ENCODE data around the gene STAC3. TPM values are rescaled to one million over a fixed set of nuclear protein-coding genes. Genes with fewer than 3 reads are reported as not detected.

The STAC3 gene
- total RNA-seq, 1 experiment from 2014 or later = 2.2 TPM

- peak overlapping the region; percentile 50 for H3K4me2 ChIP-seq
- CTCF ChIA-PET = interaction anchor here (0.6 to 1.5 kb wide), 4 partner anchors 11 to 1155 kb away, joined by 3 to 14 read pairs (median 5); partner anchors contain the start of gene SHMT2
- POLR2A ChIA-PET (ENCODE audit: unreplicated experiment) = interaction anchor here (0.5 kb wide), 1 partner anchor 111 kb away, joined by 3 read pairs; no protein-coding TSS in a partner anchor
- H3K9me2 ChIP-seq (ENCODE audit: insufficient read depth) = no peaks in the 10 kb centered on the region
- H3K9me3 ChIP-seq (ENCODE audit: insufficient read depth, low read depth) = no peaks in the 10 kb centered on the region
- peak in 1 of 2 experiments; percentile 45 for DNase-seq
- BruUV-seq (replicated peaks) = TSS peak; percentile 21
- H3K79me2 ChIP-seq (ENCODE audit: low read depth) = no peaks in the 10 kb centered on the region
- peaks cover 30% of the 10 kb centered on the region for H3K27me3 ChIP-seq (ENCODE audit: insufficient read depth, low read depth)
- H3K27ac ChIP-seq = no peak overlapping the region
- H4K20me1 ChIP-seq (ENCODE audit: insufficient read depth) = peaks cover 8% of the 10 kb centered on the region
- no peak for TF ChIP-seq CTCF (conservative IDR thresholded peaks at IDR 0.05)
- TF ChIP-seq EZH2 (IDR thresholded peaks at IDR 0.05; ENCODE audit: low read depth) = no peak
- peaks cover 22% of the 10 kb centered on the region; the same call in 1 of the 2 replicates for H3K4me1 ChIP-seq (replicated peaks; ENCODE audit: insufficient read depth)
- peaks cover 65% of the 10 kb centered on the region for H3F3A ChIP-seq (ENCODE audit: insufficient read depth, low read depth)
- intact Hi-C loops (cut with micrococcal nuclease; ENCODE audit: unreplicated experiment) = loop anchor here (5.0 to 10.0 kb wide), 3 partner anchors 58 to 485 kb away; partner anchors contain the start of genes PRIM1 and STAT6
- no peak overlapping the region for H2AFZ ChIP-seq
- H3K4me3 ChIP-seq = no peak overlapping the region; the same call in 1 of the 2 replicates
- no peaks in the 10 kb centered on the region for H3K36me3 ChIP-seq (ENCODE audit: low read depth)
These were observed 10.7 kb downstream of the STAC3 start for GRCh38 chr12:57240066-57240921.

- Histone ChIP-seq H3K27ac (no peak overlapping the region), H3K4me1 (replicated peaks; ENCODE audit: insufficient read depth) (peaks cover 22% of the 10 kb centered on the region; the same call in 1 of the 2 replicates), H4K20me1 (ENCODE audit: insufficient read depth) (peaks cover 8% of the 10 kb centered on the region), H3K4me3 (no peak overlapping the region), H3K79me2 (ENCODE audit: low read depth) (no peaks in the 10 kb centered on the region), H2AFZ (no peak overlapping the region), H3F3A (ENCODE audit: insufficient read depth, low read depth) (peaks cover 61% of the 10 kb centered on the region), H3K36me3 (ENCODE audit: low read depth) (0 out of 2 replicates have a peak, but pooled peaks cover under 1% of the 10 kb centered on the region), H3K9me2 (ENCODE audit: insufficient read depth) (no peaks in the 10 kb centered on the region), H3K4me2 (peak overlapping the region; percentile 50; the same call in 1 of the 2 replicates), H3K27me3 (ENCODE audit: insufficient read depth, low read depth) (peaks cover 30% of the 10 kb centered on the region), H3K9me3 (ENCODE audit: insufficient read depth, low read depth) (no peaks in the 10 kb centered on the region)
- ChIA-PET POLR2A (ENCODE audit: unreplicated experiment) (no interaction called here), CTCF (interaction anchor here (0.7 to 2.3 kb wide), 4 partner anchors 10 to 227 kb away, joined by 3 to 17 read pairs (median 10); partner anchors contain the start of gene SHMT2)
- BruUV-seq (replicated peaks) = TSS peak; percentile 6
- intact Hi-C loops (cut with micrococcal nuclease; ENCODE audit: unreplicated experiment) = loop anchor here (1.0 to 10.0 kb wide), 4 partner anchors 26 to 485 kb away; partner anchors contain the start of genes PRIM1 and STAT6
- TF ChIP-seq EZH2 (IDR thresholded peaks at IDR 0.05; ENCODE audit: low read depth) (no peak), CTCF (conservative IDR thresholded peaks at IDR 0.05) (no peak)
- DNase-seq = no peak
These were observed 11.4 kb downstream of the STAC3 start for GRCh38 chr12:57239587-57240065.

- no peak overlapping the region for H2AFZ ChIP-seq
- no TSS peak for BruUV-seq (replicated peaks)
- ChIA-PET CTCF (interaction anchor here (0.7 to 2.3 kb wide), 3 partner anchors 9 to 227 kb away, joined by 3 to 17 read pairs (median 14); partner anchors contain the start of gene SHMT2), POLR2A (ENCODE audit: unreplicated experiment) (no interaction called here)
- peaks cover 62% of the 10 kb centered on the region for H3F3A ChIP-seq (ENCODE audit: insufficient read depth, low read depth)
- intact Hi-C loops (cut with micrococcal nuclease; ENCODE audit: unreplicated experiment) = loop anchor here (1.0 kb wide), 1 partner anchor 26 kb away; no protein-coding TSS in a partner anchor
- peaks cover 22% of the 10 kb centered on the region; the same call in 1 of the 2 replicates for H3K4me1 ChIP-seq (replicated peaks; ENCODE audit: insufficient read depth)
- no peaks in the 10 kb centered on the region for H3K9me2 ChIP-seq (ENCODE audit: insufficient read depth)
- H3K36me3 ChIP-seq (ENCODE audit: low read depth) = peaks cover 7% of the 10 kb centered on the region; the same call in 1 of the 2 replicates
- H3K79me2 ChIP-seq (ENCODE audit: low read depth) = no peaks in the 10 kb centered on the region
- TF ChIP-seq EZH2 (IDR thresholded peaks at IDR 0.05; ENCODE audit: low read depth) (no peak), CTCF (conservative IDR thresholded peaks at IDR 0.05) (peak; percentile 97)
- DNase-seq = peak; percentile 48 to 89
- H3K27me3 ChIP-seq (ENCODE audit: insufficient read depth, low read depth) = peaks cover 30% of the 10 kb centered on the region
- peaks cover 10% of the 10 kb centered on the region for H4K20me1 ChIP-seq (ENCODE audit: insufficient read depth)
- H3K4me3 ChIP-seq = peak overlapping the region; percentile 51; the same call in 1 of the 2 replicates
- no peaks in the 10 kb centered on the region for H3K9me3 ChIP-seq (ENCODE audit: insufficient read depth, low read depth)
- H3K4me2 ChIP-seq = peak overlapping the region; percentile 73
- H3K27ac ChIP-seq = no peak overlapping the region
These were observed 12.0 kb downstream of the STAC3 start for GRCh38 chr12:57238854-57239554.

Measured in PC-9 (cell line).